Cardiac fibroblast (primary cell): ENCODE results near the gene NOP56.

Experiments used
- DNase-seq, 2 donors: peaks; one replicate each; pipeline versions ENCODE4 v3.0.0 to v3.0.0-alpha.2; 2010; ENCODE audit warnings: low read depth in 2 of 2
- H3K4me3 ChIP-seq, 2 donors: replicated peaks in 1 of 2; 1 replicate in 1 of 2; 2 replicates in 1 of 2; pipeline ENCODE4 v1.5.1; 2011; ENCODE audit warnings: low read depth in 2 of 2, low read length in 2 of 2, mild to moderate bottlenecking in 2 of 2, moderate library complexity in 1 of 2
- CTCF ChIP-seq: IDR thresholded peaks from one replicate; pipeline ENCODE4 v1.5.1; 2011; ENCODE audit warnings: low read depth, mild to moderate bottlenecking, low read length, inconsistent platforms

The NOP56 gene

GRCh38 chr20:2637246-2637645, 15.2 kb upstream of the NOP56 start:
- H3K4me3 ChIP-seq, result no peak overlapping the region
- no peak for TF ChIP-seq CTCF
- no peak for DNase-seq

GRCh38 chr20:2640260-2640659, 12.2 kb upstream of the NOP56 start:
- no peak overlapping the region for H3K4me3 ChIP-seq
- no peak for TF ChIP-seq CTCF
- no peak for DNase-seq

GRCh38 chr20:2640899-2641298, 11.5 kb upstream of the NOP56 start:
- no peak overlapping the region for H3K4me3 ChIP-seq
- TF ChIP-seq CTCF, result no peak
- DNase-seq, result no peak

GRCh38 chr20:2643708-2644107, 8.7 kb upstream of the NOP56 start:
- no peak overlapping the region for H3K4me3 ChIP-seq
- no peak for TF ChIP-seq CTCF
- DNase-seq, result no peak

- DNase-seq, result no peak
- no peak for TF ChIP-seq CTCF
- peak overlapping the region; percentile 89 to 99 for H3K4me3 ChIP-seq
These were observed 508 bp downstream of the NOP56 start for GRCh38 chr20:2652724-2653555.

GRCh38 chr20:2653556-2654383, 1.3 kb downstream of the NOP56 start:
- peak overlapping the region; percentile 89 to 99 for H3K4me3 ChIP-seq
- TF ChIP-seq CTCF, result no peak
- no peak for DNase-seq
